NCI-H774 (cell line): ENCODE measurements around the gene TCN2.
"Not testable (repeated sequence)": the region's sequence is repeated elsewhere in the genome, so short reads cannot be mapped to it uniquely, and the experiment has no call there.

Experiments used
- DNase-seq: peaks from one replicate; lab custom pipeline; 2025; lab: John Stamatoyannopoulos, UW

Gene TCN2

GRCh38 chr22:30578481-30578880, 28.5 kb upstream of the TCN2 start:
- no peak for DNase-seq

- DNase-seq, result no peak
Measured at GRCh38 chr22:30580896-30581295, 26.1 kb upstream of the TCN2 start.

- DNase-seq, result no peak
Measured at GRCh38 chr22:30582051-30582450, 24.9 kb upstream of the TCN2 start.

- no peak for DNase-seq
Measured at GRCh38 chr22:30582788-30583545, 24.0 kb upstream of the TCN2 start.

GRCh38 chr22:30584441-30584840, 22.5 kb upstream of the TCN2 start:
- no peak for DNase-seq

GRCh38 chr22:30586414-30586813, 20.6 kb upstream of the TCN2 start:
- no peak for DNase-seq

- no peak for DNase-seq
Measured at GRCh38 chr22:30591191-30591587, 15.8 kb upstream of the TCN2 start.

GRCh38 chr22:30591588-30592359, 15.2 kb upstream of the TCN2 start, which contains the start of gene PES1:
PES1 (minus strand) TSS chr22:30591910; CDS start chr22:30591833, 77 bp downstream.
- DNase-seq, result peak; percentile 89

- DNase-seq, result not testable (repeated sequence)
Measured at GRCh38 chr22:30592360-30592713, 14.6 kb upstream of the TCN2 start.

GRCh38 chr22:30596199-30596598, 10.8 kb upstream of the TCN2 start:
- DNase-seq, result no peak

GRCh38 chr22:30596886-30597285, 10.1 kb upstream of the TCN2 start:
- DNase-seq, result no peak

GRCh38 chr22:30598986-30599385, 8.0 kb upstream of the TCN2 start:
- no peak for DNase-seq

- DNase-seq, result no peak
Measured at GRCh38 chr22:30600921-30601320, 6.1 kb upstream of the TCN2 start.

GRCh38 chr22:30601464-30601863, 5.5 kb upstream of the TCN2 start:
- DNase-seq, result no peak

- no peak for DNase-seq
Measured at GRCh38 chr22:30602049-30602448, 4.9 kb upstream of the TCN2 start.

GRCh38 chr22:30603801-30604200, 3.2 kb upstream of the TCN2 start:
- no peak for DNase-seq

- no peak for DNase-seq
Measured at GRCh38 chr22:30604723-30605122, 2.3 kb upstream of the TCN2 start.

GRCh38 chr22:30605449-30606110, 1.4 kb upstream of the TCN2 start:
- DNase-seq, result peak; percentile 19

GRCh38 chr22:30607300-30607930, 441 bp downstream of the TCN2 start:
- DNase-seq, result no peak

- no peak for DNase-seq
Measured at GRCh38 chr22:30607939-30608338, 965 bp downstream of the TCN2 start.

- DNase-seq, result no peak
Measured at GRCh38 chr22:30609260-30610185, 2.5 kb downstream of the TCN2 start.
